CD8-positive, alpha-beta memory T cell (primary cell): ENCODE data around the gene ARL4D. TPM values are rescaled to one million over a fixed set of nuclear protein-coding genes. Genes with fewer than 3 reads are reported as not detected.

Experiments used
- CTCF ChIA-PET: fragments of 350-600 bp; sonication (Branson Sonifier 250); formaldehyde crosslinking; loops from one replicate; lab custom pipeline; 2021; ENCODE audit warnings: antibody characterized with exemption; lab: Charles Lee
- POLR2A ChIA-PET: fragments of 350-600 bp; sonication (Branson Sonifier 250); formaldehyde crosslinking; loops from one replicate; lab custom pipeline; 2021; ENCODE audit warnings: antibody characterized with exemption; lab: Charles Lee
- DNase-seq, 5 donors: peaks; one replicate each; pipeline versions ENCODE4 v3.0.0 to v3.0.0-alpha.2; 2020 to 2022; ENCODE audit warnings: mixed read lengths in 1 of 5
- H3K27ac ChIP-seq: one replicate; pipeline ENCODE4 v1.7.0; 2013; ENCODE audit warnings: low read depth, mild to moderate bottlenecking, low read length, moderate library complexity
- H3K27me3 ChIP-seq: 2 replicates; pipeline ENCODE4 v1.7.0; 2013; ENCODE audit warnings: low read length, mild to moderate bottlenecking; ENCODE audit not compliant: insufficient read depth, poor library complexity, severe bottlenecking
- H3K36me3 ChIP-seq: 2 replicates; pipeline ENCODE4 v1.7.0; 2013; ENCODE audit warnings: mild to moderate bottlenecking, low read length, moderate library complexity; ENCODE audit not compliant: insufficient read depth
- H3K4me1 ChIP-seq: 2 replicates; pipeline ENCODE4 v1.7.0; 2013; ENCODE audit warnings: mild to moderate bottlenecking, low read length, moderate library complexity; ENCODE audit not compliant: insufficient read depth
- H3K4me3 ChIP-seq: 2 replicates; pipeline ENCODE4 v1.7.0; 2013; ENCODE audit warnings: mild to moderate bottlenecking, low read length
- H3K9me3 ChIP-seq: 2 replicates; pipeline ENCODE4 v1.7.0; 2013; ENCODE audit warnings: mild to moderate bottlenecking, low read length
- H3K27ac Mint-ChIP-seq, 8 donors: one replicate each; pipeline ENCODE4 v1.8.0; 2020 to 2021; ENCODE audit warnings: mixed read lengths in 8 of 8, mild to moderate bottlenecking in 6 of 8, inconsistent platforms in 3 of 8, moderate library complexity in 3 of 8
- H3K27me3 Mint-ChIP-seq, 2 donors: one replicate each; pipeline ENCODE4 v1.8.0; 2020 to 2021; ENCODE audit warnings: mixed read lengths in 2 of 2, mild to moderate bottlenecking in 1 of 2, moderate library complexity in 1 of 2
- H3K36me3 Mint-ChIP-seq, 3 donors: one replicate each; pipeline ENCODE4 v1.8.0; 2020 to 2021; ENCODE audit warnings: mixed read lengths in 3 of 3, inconsistent platforms in 1 of 3, mild to moderate bottlenecking in 1 of 3
- H3K4me1 Mint-ChIP-seq, 3 donors: one replicate each; pipeline ENCODE4 v1.8.0; 2020 to 2021; ENCODE audit warnings: mixed read lengths in 3 of 3, inconsistent platforms in 1 of 3, mild to moderate bottlenecking in 1 of 3
- H3K4me3 Mint-ChIP-seq, 7 donors: one replicate each; pipeline ENCODE4 v1.8.0; 2020 to 2021; ENCODE audit warnings: mixed read lengths in 7 of 7, mild to moderate bottlenecking in 6 of 7, moderate library complexity in 4 of 7, inconsistent platforms in 2 of 7
- H3K9me3 Mint-ChIP-seq, 5 donors: one replicate each; pipeline ENCODE4 v1.8.0; 2020 to 2022; ENCODE audit warnings: mixed read lengths in 5 of 5, mild to moderate bottlenecking in 3 of 5, moderate library complexity in 2 of 5, inconsistent platforms in 1 of 5
- polyA plus RNA-seq: library from polyadenylated mRNA; unstranded; fragments of 300-500 nt; fragmentation: Illumina TruSeq; gene quantifications from one replicate; pipeline ENCODE4 v1.2.3, GENCODE V29; 2021
- total RNA-seq, 2 experiments: library from RNA; stranded (reverse); gene quantifications; one replicate each; pipeline ENCODE4 v1.2.3, GENCODE V29; 2021

ARL4D gene
- total and polyA plus RNA-seq, 3 experiments from 2014 or later = 1.9 to 2.3 (median 1.9) TPM

- Mint-ChIP-seq H3K4me3 (peak overlapping the region in 1 of 7 donors; percentile 7), H3K36me3 (peaks cover 0 to 4% (median 0%) of the 10 kb centered on the region in 3 donors), H3K9me3 (no peaks in the 10 kb centered on the region), H3K27ac (no peak overlapping the region), H3K4me1 (peaks cover 34 to 46% (median 39%) of the 10 kb centered on the region in 3 donors), H3K27me3 (no peaks in the 10 kb centered on the region)
- ChIA-PET POLR2A (interaction anchor here (3.8 kb wide), 1 partner anchor 28 kb away, joined by 29 read pairs; no protein-coding TSS in a partner anchor), CTCF (interaction anchor here (1.0 to 11.9 kb wide), 2 partner anchors 36 to 88 kb away, joined by 3 to 130 read pairs; partner anchors contain the start of gene DHX8)
- peaks cover 23% of the 10 kb centered on the region for H3K4me1 ChIP-seq
- no peaks in the 10 kb centered on the region for H3K27me3 ChIP-seq
- H3K36me3 ChIP-seq = no peaks in the 10 kb centered on the region
- H3K4me3 ChIP-seq = no peak overlapping the region
- H3K9me3 ChIP-seq = no peaks in the 10 kb centered on the region
- DNase-seq = no peak
- H3K27ac ChIP-seq = no peak overlapping the region
Observed at GRCh38 chr17:43396491-43397060, 2.2 kb upstream of the ARL4D start.

GRCh38 chr17:43399839-43400328, 1.1 kb downstream of the ARL4D start:
- Histone ChIP-seq H3K27ac (no peak overlapping the region), H3K4me1 (peaks cover 11% of the 10 kb centered on the region), H3K27me3 (no peaks in the 10 kb centered on the region), H3K9me3 (no peaks in the 10 kb centered on the region), H3K36me3 (no peaks in the 10 kb centered on the region), H3K4me3 (no peak overlapping the region)
- H3K36me3 Mint-ChIP-seq = peaks cover 0 to 4% (median 0%) of the 10 kb centered on the region in 3 donors
- H3K9me3 Mint-ChIP-seq = no peaks in the 10 kb centered on the region
- peak overlapping the region; percentile 91 to 98 (median 94) for H3K4me3 Mint-ChIP-seq
- CTCF ChIA-PET = interaction anchor here (11.9 kb wide), 1 partner anchor 85 kb away, joined by 130 read pairs; the partner anchor contains the start of gene DHX8
- H3K27ac Mint-ChIP-seq = peak overlapping the region in 2 of 8 donors; percentile 91 to 93
- POLR2A ChIA-PET = interaction anchor here (2.0 to 3.8 kb wide), 3 partner anchors 32 to 84 kb away, joined by 9 to 29 read pairs (median 17); partner anchors contain the start of gene DHX8
- no peak for DNase-seq
- H3K4me1 Mint-ChIP-seq = peaks cover 28 to 39% (median 30%) of the 10 kb centered on the region in 3 donors
- no peaks in the 10 kb centered on the region for H3K27me3 Mint-ChIP-seq

GRCh38 chr17:43400943-43401717, 2.3 kb downstream of the ARL4D start:
- ChIA-PET POLR2A (no interaction called here), CTCF (interaction anchor here (11.9 kb wide), 1 partner anchor 83 kb away, joined by 130 read pairs; the partner anchor contains the start of gene DHX8)
- Histone ChIP-seq H3K36me3 (no peaks in the 10 kb centered on the region), H3K27me3 (no peaks in the 10 kb centered on the region), H3K4me1 (peaks cover 11% of the 10 kb centered on the region), H3K4me3 (no peak overlapping the region), H3K9me3 (no peaks in the 10 kb centered on the region), H3K27ac (no peak overlapping the region)
- Mint-ChIP-seq H3K9me3 (no peaks in the 10 kb centered on the region), H3K4me1 (peaks cover 28 to 36% (median 30%) of the 10 kb centered on the region in 3 donors), H3K27ac (peak overlapping the region in 7 of 8 donors; percentile 7 to 69 (median 56)), H3K4me3 (peak overlapping the region in 6 of 7 donors; percentile 32 to 88 (median 60)), H3K36me3 (peaks cover 0 to 4% (median 0%) of the 10 kb centered on the region in 3 donors), H3K27me3 (peaks cover 0 to 4% of the 10 kb centered on the region in 2 donors)
- DNase-seq = no peak

GRCh38 chr17:43402078-43402477, 3.3 kb downstream of the ARL4D start:
- Mint-ChIP-seq H3K4me3 (no peak overlapping the region), H3K27ac (no peak overlapping the region), H3K36me3 (peaks cover 0 to 4% (median 0%) of the 10 kb centered on the region in 3 donors), H3K27me3 (peaks cover 0 to 4% of the 10 kb centered on the region in 2 donors), H3K9me3 (no peaks in the 10 kb centered on the region), H3K4me1 (peaks cover 25 to 30% (median 30%) of the 10 kb centered on the region in 3 donors)
- H3K4me3 ChIP-seq = no peak overlapping the region
- DNase-seq = no peak
- no peaks in the 10 kb centered on the region for H3K36me3 ChIP-seq
- peaks cover 11% of the 10 kb centered on the region for H3K4me1 ChIP-seq
- POLR2A ChIA-PET = no interaction called here
- CTCF ChIA-PET = interaction anchor here (2.2 to 11.9 kb wide), 2 partner anchors 8 to 83 kb away, joined by 10 to 130 read pairs; partner anchors contain the start of gene DHX8
- no peaks in the 10 kb centered on the region for H3K9me3 ChIP-seq
- H3K27ac ChIP-seq = no peak overlapping the region
- H3K27me3 ChIP-seq = no peaks in the 10 kb centered on the region

GRCh38 chr17:43402567-43402966, 3.8 kb downstream of the ARL4D start:
- Mint-ChIP-seq H3K4me3 (peak overlapping the region in 1 of 7 donors; percentile 24), H3K27me3 (peaks cover 3 to 7% of the 10 kb centered on the region in 2 donors), H3K4me1 (peaks cover 21 to 30% (median 27%) of the 10 kb centered on the region in 3 donors), H3K36me3 (peaks cover 0 to 4% (median 0%) of the 10 kb centered on the region in 3 donors), H3K9me3 (peaks cover 0 to 2% (median 0%) of the 10 kb centered on the region in 5 donors), H3K27ac (no peak overlapping the region)
- POLR2A ChIA-PET = no interaction called here
- Histone ChIP-seq H3K27ac (no peak overlapping the region), H3K4me3 (no peak overlapping the region), H3K9me3 (no peaks in the 10 kb centered on the region), H3K4me1 (peaks cover 11% of the 10 kb centered on the region), H3K27me3 (no peaks in the 10 kb centered on the region), H3K36me3 (no peaks in the 10 kb centered on the region)
- DNase-seq = no peak
- CTCF ChIA-PET = interaction anchor here (2.2 to 11.9 kb wide), 2 partner anchors 9 to 82 kb away, joined by 10 to 130 read pairs; partner anchors contain the start of gene DHX8

- Mint-ChIP-seq H3K9me3 (peaks cover 0 to 2% (median 0%) of the 10 kb centered on the region in 5 donors), H3K27me3 (peaks cover 5 to 15% of the 10 kb centered on the region in 2 donors), H3K36me3 (peaks cover 0 to under 1% (median 0%) of the 10 kb centered on the region in 3 donors), H3K4me3 (no peak overlapping the region), H3K27ac (no peak overlapping the region), H3K4me1 (peaks cover 14 to 22% (median 20%) of the 10 kb centered on the region in 3 donors)
- no peaks in the 10 kb centered on the region for H3K27me3 ChIP-seq
- no peak overlapping the region for H3K4me3 ChIP-seq
- H3K9me3 ChIP-seq = no peaks in the 10 kb centered on the region
- no peaks in the 10 kb centered on the region for H3K36me3 ChIP-seq
- no peak for DNase-seq
- ChIA-PET POLR2A (interaction anchor here (0.5 kb wide), 1 partner anchor 8 kb away, joined by 4 read pairs; no protein-coding TSS in a partner anchor), CTCF (interaction anchor here (2.2 kb wide), 1 partner anchor 10 kb away, joined by 10 read pairs; no protein-coding TSS in a partner anchor)
- peaks cover 6% of the 10 kb centered on the region for H3K4me1 ChIP-seq
- H3K27ac ChIP-seq = no peak overlapping the region
Observed at GRCh38 chr17:43403846-43404245, 5.1 kb downstream of the ARL4D start.

- Histone ChIP-seq H3K27ac (no peak overlapping the region), H3K27me3 (no peaks in the 10 kb centered on the region), H3K9me3 (no peaks in the 10 kb centered on the region), H3K4me1 (no peaks in the 10 kb centered on the region), H3K36me3 (no peaks in the 10 kb centered on the region), H3K4me3 (no peak overlapping the region)
- Mint-ChIP-seq H3K9me3 (peaks cover 0 to 2% (median 0%) of the 10 kb centered on the region in 5 donors), H3K4me3 (no peak overlapping the region), H3K27me3 (peaks cover 10 to 19% of the 10 kb centered on the region in 2 donors), H3K27ac (no peak overlapping the region), H3K4me1 (peaks cover 4 to 7% (median 4%) of the 10 kb centered on the region in 3 donors), H3K36me3 (no peaks in the 10 kb centered on the region)
- ChIA-PET CTCF (interaction anchor here (1.2 kb wide), 1 partner anchor 11 kb away, joined by 3 read pairs; no protein-coding TSS in a partner anchor), POLR2A (interaction anchor here (0.7 kb wide), 1 partner anchor 19 kb away, joined by 3 read pairs; no protein-coding TSS in a partner anchor)
- DNase-seq = no peak
Observed at GRCh38 chr17:43405861-43406260, 7.1 kb downstream of the ARL4D start.
